Kidney epithelial cell (primary cell): ENCODE data around the gene ELP4. TPM values are rescaled to one million over a fixed set of nuclear protein-coding genes. Genes with fewer than 3 reads are reported as not detected.
A peak's percentile ranks its signal among the peaks of the same experiment; 100 is the strongest.

Experiments
- DNase-seq: peaks from one replicate; pipeline ENCODE4 v3.0.0-alpha.2; 2010; ENCODE audit warnings: low read depth
- H3K27me3 ChIP-seq: 2 replicates; pipeline ENCODE4 v1.6.0; 2011; ENCODE audit warnings: low read length; ENCODE audit not compliant: control insufficient read depth, insufficient read depth
- H3K36me3 ChIP-seq: 2 replicates; pipeline ENCODE4 v1.5.1; 2011; ENCODE audit warnings: low read length; ENCODE audit not compliant: control insufficient read depth, insufficient read depth
- H3K4me3 ChIP-seq: 2 replicates; pipeline ENCODE4 v1.5.1; 2011; ENCODE audit warnings: low read depth, mild to moderate bottlenecking, control low read depth, low read length
- CTCF ChIP-seq: IDR thresholded peaks from 2 replicates; pipeline ENCODE4 v1.5.1; 2011; ENCODE audit warnings: mild to moderate bottlenecking, moderate library complexity, low read length, control low read depth, inconsistent platforms; ENCODE audit not compliant: insufficient read depth, poor library complexity, severe bottlenecking
- total RNA-seq: library from RNA; depleted of rRNA; stranded (reverse); fragments of >200 nt; gene quantifications from 2 replicates; pipeline ENCODE4 v1.2.3, GENCODE V29; 2015

The ELP4 gene
- total RNA-seq, 1 donor from 2014 or later: 19.1 TPM

GRCh38 chr11:31652528-31652927 is 143.0 kb downstream of the ELP4 start:
- TF ChIP-seq CTCF: no peak
- Histone ChIP-seq H3K27me3 (no peaks in the 10 kb centered on the region), H3K4me3 (no peak overlapping the region), H3K36me3 (no peaks in the 10 kb centered on the region)
- no peak for DNase-seq

- no peak for TF ChIP-seq CTCF
- peak; percentile 96 for DNase-seq
- Histone ChIP-seq H3K27me3 (no peaks in the 10 kb centered on the region), H3K36me3 (no peaks in the 10 kb centered on the region), H3K4me3 (no peak overlapping the region)
These were observed 145.9 kb downstream of the ELP4 start for GRCh38 chr11:31655483-31655882.

DNA sequence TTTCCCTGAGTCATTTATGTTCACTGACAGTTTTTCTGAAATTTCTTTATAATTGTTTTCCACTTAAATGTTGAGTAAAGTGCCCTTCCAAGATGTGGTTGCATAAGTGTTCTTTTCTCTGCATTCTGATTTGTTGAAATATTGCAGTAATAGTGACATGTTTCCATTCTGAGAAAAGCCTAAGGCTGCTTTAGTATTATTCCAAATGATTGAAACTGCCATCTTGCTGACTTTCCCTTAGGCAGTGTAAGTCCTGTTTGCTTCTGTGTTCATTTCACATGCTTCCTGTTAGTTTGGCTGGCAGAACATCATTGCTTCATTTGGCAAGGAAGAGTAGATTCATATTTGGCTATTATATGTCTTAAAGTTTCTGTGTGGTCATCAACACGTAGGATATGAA is 146.5 kb downstream of the ELP4 start:
- DNase-seq: no peak
- no peak for TF ChIP-seq CTCF
- no peaks in the 10 kb centered on the region for H3K36me3 ChIP-seq
- H3K4me3 ChIP-seq: no peak overlapping the region
- H3K27me3 ChIP-seq: no peaks in the 10 kb centered on the region

- no peaks in the 10 kb centered on the region for H3K36me3 ChIP-seq
- H3K4me3 ChIP-seq: no peak overlapping the region
- H3K27me3 ChIP-seq: no peaks in the 10 kb centered on the region
- no peak for DNase-seq
- no peak for TF ChIP-seq CTCF
These were observed 147.5 kb downstream of the ELP4 start for GRCh38 chr11:31657091-31657490.

- Histone ChIP-seq H3K27me3 (no peaks in the 10 kb centered on the region), H3K4me3 (no peak overlapping the region), H3K36me3 (no peaks in the 10 kb centered on the region)
- no peak for TF ChIP-seq CTCF
- no peak for DNase-seq
These were observed 154.6 kb downstream of the ELP4 start for GRCh38 chr11:31664129-31664528.

DNA sequence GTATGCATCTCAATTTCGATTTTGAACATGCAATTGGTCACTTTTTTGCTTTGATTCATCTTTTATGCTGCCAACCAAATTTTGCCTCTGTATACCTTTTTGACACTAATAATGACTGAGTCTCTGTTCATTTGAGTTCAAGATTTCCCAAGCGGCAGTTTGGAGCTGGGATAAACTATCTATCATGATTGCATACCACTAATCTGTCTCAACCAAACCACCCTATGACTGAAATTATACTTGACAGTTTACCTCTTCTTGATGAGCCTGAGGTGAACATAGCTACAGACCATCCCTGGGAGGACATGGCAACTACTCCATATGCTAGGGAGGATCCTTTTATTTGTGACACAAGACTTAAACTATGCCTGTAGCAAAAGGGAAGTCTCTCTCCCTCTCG is 155.4 kb downstream of the ELP4 start:
- no peaks in the 10 kb centered on the region for H3K36me3 ChIP-seq
- TF ChIP-seq CTCF: no peak
- no peaks in the 10 kb centered on the region for H3K27me3 ChIP-seq
- H3K4me3 ChIP-seq: no peak overlapping the region
- no peak for DNase-seq
